Heart right ventricle (tissue), 16 donors: ENCODE results near the gene PYGO2. TPM values are rescaled to one million over a fixed set of nuclear protein-coding genes. Genes with fewer than 3 reads are reported as not detected.
"Not testable (repeated sequence)": the region's sequence is repeated elsewhere in the genome, so short reads cannot be mapped to it uniquely, and the experiment has no call there.

Experiments used
- ATAC-seq, 8 donors: fragments of 200-7000 bp; cut with Tn5 transposase; one replicate each; pipeline ENCODE4 v1.9.1; 2020; ENCODE audit warnings: mild to moderate bottlenecking in 8 of 8, moderate library complexity in 8 of 8, moderate number of reproducible peaks in 1 of 8
- DNase-seq, 2 donors: peaks; one replicate each; pipeline ENCODE4 v3.0.0-alpha.2; 2020
- H3K27ac ChIP-seq, 10 donors: fragments of 200-600 bp; sonication (generic) in 2 of 10; one replicate each; pipeline versions ENCODE4 v1.5.0 to v1.8.0; 2020 to 2022; ENCODE audit warnings: mild to moderate bottlenecking in 3 of 10
- H3K27me3 ChIP-seq, 7 donors: fragments of 200-600 bp; one replicate each; pipeline ENCODE4 v1.8.0; 2021 to 2022; ENCODE audit warnings: mild to moderate bottlenecking in 2 of 7
- H3K36me3 ChIP-seq, 9 donors: fragments of 200-600 bp; sonication (generic) in 1 of 9; one replicate each; pipeline versions ENCODE4 v1.5.0 to v1.8.0; 2020 to 2022; ENCODE audit warnings: mild to moderate bottlenecking in 2 of 9
- H3K4me1 ChIP-seq, 9 donors: fragments of 200-600 bp; sonication (generic) in 1 of 9; one replicate each; pipeline versions ENCODE4 v1.5.0 to v1.8.0; 2020 to 2022; ENCODE audit warnings: mild to moderate bottlenecking in 4 of 9
- H3K4me3 ChIP-seq, 10 donors: fragments of 200-600 bp; sonication (generic) in 2 of 10; one replicate each; pipeline versions ENCODE4 v1.5.0 to v1.8.0; 2020 to 2022; ENCODE audit warnings: mild to moderate bottlenecking in 7 of 10, moderate library complexity in 2 of 10
- H3K9me3 ChIP-seq, 11 donors: fragments of 200-600 bp in 10 of 11; sonication (generic) in 2 of 11; one replicate each; pipeline versions ENCODE4 v1.5.0 to v1.8.0; 2013 to 2022; ENCODE audit warnings: mild to moderate bottlenecking in 2 of 11, control low read depth in 1 of 11, moderate library complexity in 1 of 11
- WGBS, 2 donors: extraction: QIAGEN DNeasy Blood & Tissue Kit; methylation state at CpG; one replicate each; pipeline ENCODE4 v1.1.7; 2013; ENCODE audit warnings: inconsistent platforms in 1 of 2; 5-methylcytosine and 5-hydroxymethylcytosine counted together
- intact Hi-C, 10 donors: fragments of 100-400 bp; cut with DNase I; formaldehyde crosslinking; loops; one replicate each; pipeline versions ENCODE4 v1.11.1 to v1.14.2; 2022
- microRNA-seq, 2 donors: library from miRNA; unstranded; fragments of <30 nt; microRNA quantifications; one replicate each; pipeline ENCODE4 v1.2.0, GENCODE V29; 2021
- polyA plus RNA-seq, 2 donors: library from polyadenylated mRNA; stranded (reverse); fragments of 200-250 nt; gene quantifications; one replicate each; pipeline ENCODE4 v1.2.3, GENCODE V29; 2013
- total RNA-seq, 10 donors: library from RNA; stranded (reverse); fragmentation: NEBNext Ultra II Directional in 3 of 10; extraction: Animal tissue kit (Norgen Biotek cat#: 25700) in 3 of 10; gene quantifications; one replicate each; pipeline versions ENCODE4 v1.2.1 to v1.2.4, GENCODE V29; 2021 to 2023
- TF ChIP-seq, protein P1 (sequence below), 9 donors: fragments of 200-600 bp; sonication (generic) in 2 of 9; IDR thresholded peaks; one replicate each; pipeline versions ENCODE4 v1.5.0 to v1.8.0; 2021 to 2022; ENCODE audit warnings: antibody characterized with exemption in 9 of 9, mild to moderate bottlenecking in 5 of 9, moderate library complexity in 1 of 9
- donor health status: Arrhythmogenic right ventricular cardiomyopathy.
- donor health status: ischemic (EF 13 %, LVEDD 7.1; RV severe dilation, severe dysfunction).
- donor health status: healthy with polysubstance abuse.
- donor health status: DM: no; HTN: yes; CAD: no.
- donor health status: DM: no; HTN: no; CAD: no.
- donor health status: ischemic (EF 25% LVEDD 6.9; RV normal size, moderate dysfunction).
- donor health status: ischemic (EF 25% LVEDD 5.7; RV mildly dilated, moderate dysfunction).
- donor health status: healthy.
- donor health status: DM: yes; HTN: yes; CAD: no.
- donor health status: Ischemic cardiomyopathy.
- donor health status: ischemic (EF 35%, LVEDD 5.7; RV mildly dilated, moderate dysfunction).
- donor health status: nonischemic (EF 11% LVEDD 7.7; RV severe dilation, severe dysfunction).
- donor health status: DM: yes; HTN: yes; CAD: no.
- donor health status: PGD.
- donor health status: ischemic (EF 29% LVEDD 5.4; RV normal size, mild dysfunction).
- donor health status: nonischemic (EF 23%, LVEDD 6.1; RV moderate dilation, normal function).

PYGO2 gene
- total and polyA plus RNA-seq, 12 donors = 8.8 to 18.0 (median 13.8) TPM

DNA sequence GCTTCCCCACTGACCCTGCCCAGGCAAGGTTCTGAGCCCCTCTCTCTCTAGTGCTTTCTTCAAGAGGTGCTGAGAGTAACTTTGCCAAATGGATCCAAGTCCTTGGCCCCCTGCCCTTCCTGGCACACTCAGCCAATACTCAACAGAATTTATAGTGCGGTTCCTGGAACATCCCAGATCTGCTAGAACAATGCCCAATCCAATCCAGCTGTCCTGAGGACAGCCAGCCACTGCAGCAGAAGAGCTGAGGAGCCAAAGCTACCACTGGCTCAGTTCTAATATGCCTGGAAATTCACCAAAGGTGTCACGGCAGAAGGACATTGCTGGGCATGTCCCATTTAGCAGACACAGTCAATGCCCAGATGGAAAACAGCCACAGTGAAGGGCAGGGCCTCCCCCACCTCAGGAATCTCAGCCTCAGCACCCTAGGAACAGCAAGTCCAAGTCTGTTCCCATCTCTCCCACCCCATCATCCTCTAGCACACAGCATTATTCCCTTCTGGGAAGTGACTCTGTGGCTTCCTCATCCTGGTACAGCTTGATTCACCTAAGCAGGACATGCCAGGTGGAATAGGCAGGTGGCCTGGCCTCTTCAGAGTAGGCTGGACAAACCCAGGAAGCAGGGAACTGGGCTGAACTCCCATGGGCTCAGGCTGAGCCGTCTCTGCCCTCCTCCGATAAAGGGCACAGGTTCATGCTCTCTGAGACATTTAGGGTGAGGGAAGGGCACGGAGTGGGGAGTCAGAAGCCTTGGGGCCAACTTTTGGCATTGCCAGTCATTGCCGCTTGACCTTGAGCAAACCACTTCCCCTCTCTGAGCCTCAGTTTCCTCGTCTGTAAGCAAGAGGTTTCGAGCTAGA is 49.7 kb downstream of the PYGO2 start:
- intact Hi-C loops = loop anchor here in 1 of 10 donors (1.0 kb wide), 1 partner anchor 24 kb away; the partner anchor contains the start of gene PMVK
- DNase-seq (no peak), ATAC-seq (peak; percentile 50 to 91 (median 82))
- Histone ChIP-seq H3K4me1 (peaks cover 0 to 21% (median 5%) of the 10 kb centered on the region in 9 donors), H3K36me3 (no peaks in the 10 kb centered on the region), H3K27me3 (no peaks in the 10 kb centered on the region), H3K4me3 (no peak overlapping the region), H3K27ac (peak overlapping the region in 7 of 10 donors; percentile 21 to 58 (median 48)), H3K9me3 (peaks cover 0 to 11% (median 0%) of the 10 kb centered on the region in 11 donors)
- TF ChIP-seq, protein P1, sequence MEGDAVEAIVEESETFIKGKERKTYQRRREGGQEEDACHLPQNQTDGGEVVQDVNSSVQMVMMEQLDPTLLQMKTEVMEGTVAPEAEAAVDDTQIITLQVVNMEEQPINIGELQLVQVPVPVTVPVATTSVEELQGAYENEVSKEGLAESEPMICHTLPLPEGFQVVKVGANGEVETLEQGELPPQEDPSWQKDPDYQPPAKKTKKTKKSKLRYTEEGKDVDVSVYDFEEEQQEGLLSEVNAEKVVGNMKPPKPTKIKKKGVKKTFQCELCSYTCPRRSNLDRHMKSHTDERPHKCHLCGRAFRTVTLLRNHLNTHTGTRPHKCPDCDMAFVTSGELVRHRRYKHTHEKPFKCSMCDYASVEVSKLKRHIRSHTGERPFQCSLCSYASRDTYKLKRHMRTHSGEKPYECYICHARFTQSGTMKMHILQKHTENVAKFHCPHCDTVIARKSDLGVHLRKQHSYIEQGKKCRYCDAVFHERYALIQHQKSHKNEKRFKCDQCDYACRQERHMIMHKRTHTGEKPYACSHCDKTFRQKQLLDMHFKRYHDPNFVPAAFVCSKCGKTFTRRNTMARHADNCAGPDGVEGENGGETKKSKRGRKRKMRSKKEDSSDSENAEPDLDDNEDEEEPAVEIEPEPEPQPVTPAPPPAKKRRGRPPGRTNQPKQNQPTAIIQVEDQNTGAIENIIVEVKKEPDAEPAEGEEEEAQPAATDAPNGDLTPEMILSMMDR (IDR thresholded peaks at IDR 0.05) = no peak
- 72 to 76% methylated on average over 8 of the region's 8 CpGs for WGBS, 2 donors

DNA sequence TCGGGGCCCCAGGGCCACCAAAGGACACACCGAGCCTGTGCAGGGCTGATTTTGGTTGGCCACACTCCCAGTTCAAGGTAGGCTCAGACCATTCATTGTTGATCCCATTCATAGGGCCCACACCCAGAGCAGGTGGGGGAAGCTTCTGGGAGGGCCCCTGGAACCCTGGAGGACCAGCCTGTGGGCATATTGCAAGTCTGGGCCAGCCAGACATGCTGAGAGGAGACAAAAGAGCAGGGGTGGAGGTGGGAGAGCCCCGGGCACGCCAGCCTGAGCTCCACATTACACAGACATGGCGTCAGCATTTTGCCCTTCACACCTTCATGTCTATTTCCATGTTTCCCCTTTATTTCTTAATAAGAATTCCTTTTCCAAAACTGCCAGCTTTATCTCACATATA is 50.7 kb downstream of the PYGO2 start:
- ATAC-seq = no peak
- WGBS, 2 donors = 92 to 93% methylated on average over 5 of the region's 5 CpGs
- Histone ChIP-seq H3K4me3 (no peak overlapping the region), H3K36me3 (no peaks in the 10 kb centered on the region), H3K9me3 (peaks cover 0 to 11% (median 0%) of the 10 kb centered on the region in 11 donors), H3K27ac (peak overlapping the region in 1 of 10 donors; percentile 54), H3K4me1 (peaks cover 0 to 21% (median 5%) of the 10 kb centered on the region in 9 donors), H3K27me3 (no peaks in the 10 kb centered on the region)
- no peak for DNase-seq
- intact Hi-C loops = no loop called here
- TF ChIP-seq, protein P1 (IDR thresholded peaks at IDR 0.05) = no peak

DNA sequence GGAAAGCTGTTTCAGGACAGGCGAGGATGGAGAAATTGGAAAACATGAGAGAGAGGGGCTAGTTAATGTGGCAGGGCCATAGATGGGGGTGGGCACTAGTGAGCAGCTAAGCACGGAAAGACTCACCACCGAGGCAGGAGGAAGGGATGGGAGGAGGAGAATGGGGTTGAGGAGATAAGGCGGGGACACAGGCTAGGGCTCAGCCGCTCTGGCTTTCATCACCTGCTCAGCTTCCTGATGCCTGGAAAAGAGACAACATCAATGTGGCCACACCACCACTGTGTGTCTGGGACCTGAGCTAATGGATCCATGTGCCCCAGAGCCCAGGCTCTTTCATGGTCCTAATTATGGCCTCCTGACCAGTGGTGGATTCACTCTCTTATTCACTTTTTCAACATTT is 52.6 kb downstream of the PYGO2 start:
- ATAC-seq (no peak), DNase-seq (no peak)
- no peaks in the 10 kb centered on the region for H3K27me3 ChIP-seq
- WGBS, 2 donors = 70 to 81% methylated on average over 5 of the region's 5 CpGs
- TF ChIP-seq, protein P1 (IDR thresholded peaks at IDR 0.05) = no peak
- H3K4me1 ChIP-seq = peaks cover 0 to 21% (median 5%) of the 10 kb centered on the region in 9 donors
- no peak overlapping the region for H3K4me3 ChIP-seq
- intact Hi-C loops = no loop called here
- H3K36me3 ChIP-seq = no peaks in the 10 kb centered on the region
- peaks cover 0 to 11% (median 0%) of the 10 kb centered on the region in 11 donors for H3K9me3 ChIP-seq
- H3K27ac ChIP-seq = no peak overlapping the region

DNA sequence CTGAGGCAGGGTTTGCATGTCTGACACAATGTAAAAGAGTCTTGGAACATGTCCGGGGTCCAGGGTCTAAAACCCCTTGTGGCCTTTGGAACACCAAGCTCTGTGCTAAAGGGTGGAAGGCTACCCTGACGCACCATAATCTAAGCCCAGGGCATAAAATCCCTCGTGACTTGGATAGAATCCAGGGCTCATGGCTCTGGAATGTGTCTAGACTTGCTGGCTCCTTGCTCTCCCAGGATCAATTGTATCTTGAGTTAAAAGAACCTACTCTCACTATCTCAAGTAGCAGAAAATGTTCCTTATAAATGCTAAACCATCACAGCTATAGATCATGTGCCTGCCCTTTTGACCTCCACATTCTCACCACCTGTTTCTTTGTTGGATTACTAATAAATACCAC is 53.5 kb downstream of the PYGO2 start:
- ATAC-seq, intact Hi-C loops, H3K4me3 ChIP-seq, H3K36me3 ChIP-seq, H3K27me3 ChIP-seq, DNase-seq, H3K27ac ChIP-seq: not testable (repeated sequence)
- Histone ChIP-seq H3K9me3 (peaks cover 0 to 11% (median 0%) of the 10 kb centered on the region in 11 donors), H3K4me1 (peaks cover 0 to 16% (median 2%) of the 10 kb centered on the region in 9 donors)
- 53 to 59% methylated on average over 3 of the region's 3 CpGs for WGBS, 2 donors

Small RNA genes within 50 kb of the gene (microRNA-seq; reads per million reads assigned to microRNA genes)
- gene MIR4258 = 0 reads per million in 2 donors

Other genes with a start within 250 kb of the PYGO2 start
- 1 to 10 TPM in 9 of 10 donors, under 1 TPM in 1; 0.52 to 5.9 (median 2.7) TPM for gene KCNN3, start 91.5 kb downstream of the PYGO2 start, total RNA-seq
- under 1 TPM; 0.17 to 0.59 TPM for gene KCNN3, start 91.5 kb downstream of the PYGO2 start, polyA plus RNA-seq
- 10 to 100 TPM; 29.9 to 66.4 (median 39.4) TPM for gene PMVK, start 25.1 kb downstream of the PYGO2 start, total RNA-seq
- gene PMVK, start 25.1 kb downstream of the PYGO2 start, polyA plus RNA-seq = 10 to 100 TPM; 40.2 to 42.9 TPM
- 10 to 100 TPM; 38.3 to 75.0 (median 48.8) TPM for gene PBXIP1, start 5.7 kb downstream of the PYGO2 start, total RNA-seq
- 10 to 100 TPM; 25.4 to 33.0 TPM for gene PBXIP1, start 5.7 kb downstream of the PYGO2 start, polyA plus RNA-seq
- 10 to 100 TPM; 42.6 to 95.7 (median 57.8) TPM for gene SHC1, start 9.0 kb upstream of the PYGO2 start, total RNA-seq
- gene SHC1, start 9.0 kb upstream of the PYGO2 start, polyA plus RNA-seq = 10 to 100 TPM; 35.6 to 58.3 TPM
- gene CKS1B, start 12.9 kb upstream of the PYGO2 start, total RNA-seq = 10 to 100 TPM; 10.9 to 30.9 (median 17.5) TPM
- 10 to 100 TPM in 1 of 2 donors, 1 to 10 TPM in 1; 4.6 to 36.7 TPM for gene CKS1B, start 12.9 kb upstream of the PYGO2 start, polyA plus RNA-seq
- 10 to 100 TPM; 20.1 to 36.8 (median 24.1) TPM for gene FLAD1, start 21.6 kb upstream of the PYGO2 start, total RNA-seq
- 10 to 100 TPM; 25.1 to 41.6 TPM for gene FLAD1, start 21.6 kb upstream of the PYGO2 start, polyA plus RNA-seq
- not detected for gene LENEP, start 31.8 kb upstream of the PYGO2 start, total RNA-seq
- not detected for gene LENEP, start 31.8 kb upstream of the PYGO2 start, polyA plus RNA-seq
- 10 to 100 TPM; 25.7 to 54.7 (median 34.5) TPM for gene ZBTB7B, start 41.0 kb upstream of the PYGO2 start, total RNA-seq
- 10 to 100 TPM; 41.1 to 51.6 TPM for gene ZBTB7B, start 41.0 kb upstream of the PYGO2 start, polyA plus RNA-seq
- under 1 TPM in 9 of 10 donors, not detected in 1; 0.15 to 0.67 (median 0.30) TPM for gene DCST2, start 72.0 kb upstream of the PYGO2 start, total RNA-seq
- 1 to 10 TPM in 1 of 2 donors, under 1 TPM in 1; 0.38 to 1.8 TPM for gene DCST2, start 72.0 kb upstream of the PYGO2 start, polyA plus RNA-seq
- not detected for gene DCST1, start 72.0 kb upstream of the PYGO2 start, total RNA-seq
- under 1 TPM in 1 of 2 donors, not detected in 1; 0.29 TPM for gene DCST1, start 72.0 kb upstream of the PYGO2 start, polyA plus RNA-seq
- gene ADAM15, start 89.5 kb upstream of the PYGO2 start, total RNA-seq = 100 to 1,000 TPM in 1 of 10 donors, 10 to 100 TPM in 9; 46.7 to 146 (median 58.5) TPM
- 100 to 1,000 TPM; 144 to 305 TPM for gene ADAM15, start 89.5 kb upstream of the PYGO2 start, polyA plus RNA-seq
- gene EFNA4, start 102.0 kb upstream of the PYGO2 start, total RNA-seq = 1 to 10 TPM in 8 of 10 donors, under 1 TPM in 2; 0.49 to 2.8 (median 1.8) TPM
- gene EFNA4, start 102.0 kb upstream of the PYGO2 start, polyA plus RNA-seq = 1 to 10 TPM; 4.2 to 5.4 TPM
- gene EFNA3, start 117.1 kb upstream of the PYGO2 start, total RNA-seq = 1 to 10 TPM in 1 of 10 donors, under 1 TPM in 8, not detected in 1; 0.23 to 1.9 (median 0.46) TPM
- 1 to 10 TPM in 1 of 2 donors, under 1 TPM in 1; 0.95 to 1.8 TPM for gene EFNA3, start 117.1 kb upstream of the PYGO2 start, polyA plus RNA-seq
- gene EFNA1, start 166.1 kb upstream of the PYGO2 start, total RNA-seq = 10 to 100 TPM; 28.9 to 50.0 (median 35.6) TPM
- gene EFNA1, start 166.1 kb upstream of the PYGO2 start, polyA plus RNA-seq = 100 to 1,000 TPM in 1 of 2 donors, 10 to 100 TPM in 1; 44.2 to 104 TPM
- 10 to 100 TPM in 2 of 10 donors, 1 to 10 TPM in 8; 5.5 to 16.8 (median 7.9) TPM for gene SLC50A1, start 174.1 kb upstream of the PYGO2 start, total RNA-seq
- 10 to 100 TPM; 23.2 to 33.7 TPM for gene SLC50A1, start 174.1 kb upstream of the PYGO2 start, polyA plus RNA-seq
- 10 to 100 TPM; 48.2 to 70.9 (median 53.4) TPM for gene DPM3, start 178.7 kb upstream of the PYGO2 start, total RNA-seq
- gene DPM3, start 178.7 kb upstream of the PYGO2 start, polyA plus RNA-seq = 100 to 1,000 TPM; 144 to 304 TPM
- 100 to 1,000 TPM in 9 of 10 donors, 10 to 100 TPM in 1; 96.1 to 173 (median 114) TPM for gene KRTCAP2, start 211.5 kb upstream of the PYGO2 start, total RNA-seq
- gene KRTCAP2, start 211.5 kb upstream of the PYGO2 start, polyA plus RNA-seq = 100 to 1,000 TPM; 302 to 355 TPM
- gene TRIM46, start 212.1 kb upstream of the PYGO2 start, total RNA-seq = under 1 TPM in 2 of 10 donors, not detected in 8; 0.10 to 0.35 TPM
- gene TRIM46, start 212.1 kb upstream of the PYGO2 start, polyA plus RNA-seq = under 1 TPM; 0.04 to 0.07 TPM
- gene THBS3, start 246.1 kb upstream of the PYGO2 start, total RNA-seq = 1 to 10 TPM; 3.8 to 8.8 (median 6.4) TPM
- 10 to 100 TPM in 1 of 2 donors, 1 to 10 TPM in 1; 4.9 to 23.5 TPM for gene THBS3, start 246.1 kb upstream of the PYGO2 start, polyA plus RNA-seq
- 10 to 100 TPM; 13.1 to 25.8 (median 17.1) TPM for gene MTX1, start 246.9 kb upstream of the PYGO2 start, total RNA-seq
- 10 to 100 TPM; 33.9 to 49.7 TPM for gene MTX1, start 246.9 kb upstream of the PYGO2 start, polyA plus RNA-seq